ENCODE data around the gene FER1L5. TPM values are rescaled to one million over a fixed set of nuclear protein-coding genes. Genes with fewer than 3 reads are reported as not detected.

FER1L5 gene
- total RNA-seq (2021) (1.2 TPM in 2 replicates), Bru-seq, nascent RNA (percentile 41 among the genes with signal in this experiment), BruChase-seq, experiment 1, labeled RNA remaining after a 2-hour chase (percentile 37 among the genes with signal in this experiment), BruChase-seq, experiment 2, labeled RNA remaining after a 6-hour chase (percentile 42 among the genes with signal in this experiment)
- long read RNA-seq, partial matches to known transcripts, result 0 of 1 reads
- long read RNA-seq, other reads (novel, unspliced or antisense), result 1 of 1 reads

DNA sequence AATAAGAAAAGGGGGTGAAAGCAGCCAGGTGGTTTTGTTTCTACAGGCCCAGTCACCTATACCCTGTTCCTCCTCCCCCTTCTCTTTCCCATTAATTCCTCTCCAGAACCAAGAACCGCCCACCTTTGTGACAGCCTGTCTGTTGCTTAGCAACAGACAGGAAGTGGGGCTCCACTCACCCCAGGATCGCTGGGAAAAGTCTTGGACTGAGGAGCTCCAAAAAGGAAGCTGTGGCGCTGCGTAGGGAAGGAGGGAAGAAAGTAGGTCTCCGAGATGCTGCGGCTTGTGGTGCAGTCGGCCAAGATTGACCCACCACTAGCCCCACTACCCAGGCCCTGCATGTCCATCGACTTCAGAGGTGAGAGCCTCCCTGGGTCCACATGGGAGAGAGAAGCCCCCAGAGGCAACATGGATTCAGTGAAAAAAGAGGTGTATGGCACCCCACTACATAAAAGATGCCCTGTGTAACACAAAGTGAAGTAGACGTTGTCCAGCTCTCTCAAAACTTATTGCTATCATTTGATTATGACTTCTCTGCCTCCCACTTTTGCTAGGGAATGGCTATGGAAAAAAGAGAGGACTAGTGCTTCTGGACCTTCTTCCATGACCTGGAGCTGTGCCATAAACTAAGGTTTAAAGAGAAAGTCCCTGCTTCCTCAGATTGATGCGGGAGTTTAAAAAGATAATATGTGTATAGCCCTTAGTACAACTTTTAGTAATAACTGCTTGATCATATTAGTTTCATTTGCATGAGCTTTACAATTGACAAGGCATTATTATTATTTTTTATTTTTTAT is at the start of gene FER1L5:
Gene FER1L5, plus strand, starts transcription at position 201 of the 797 bp plus-strand sequence. Its CDS starts 73 bp downstream, at position 274.
- Histone ChIP-seq H3K9me3 (ENCODE audit: low read depth, low read length, poor library complexity, severe bottlenecking) (no peaks in the 10 kb centered on the region), H3K4me3 (ENCODE audit: low read depth, low read length, poor library complexity, severe bottlenecking) (peak within 1 kb of the TSS; percentile 38), H3K4me1 (ENCODE audit: insufficient read depth, low read length, poor library complexity, severe bottlenecking) (peaks cover 7% of the 10 kb centered on the region), H3K27me3 (replicated peaks; ENCODE audit: insufficient read depth, low read depth, low read length, poor library complexity) (no peaks in the 10 kb centered on the region), H3K36me3 (ENCODE audit: insufficient read depth, low read length, poor library complexity, severe bottlenecking) (no peaks in the 10 kb centered on the region), H3K27ac (ENCODE audit: low read depth, low read length, poor library complexity, severe bottlenecking) (peak within 1 kb of the TSS; percentile 70)
- BruUV-seq (replicated peaks), result TSS peak; percentile 90
- ChIA-PET POLR2A (ENCODE audit: low non-redundant PET) (no interaction called here), CTCF (no interaction called here)
- intact Hi-C loops (cut with micrococcal nuclease; ENCODE audit: unreplicated experiment), result no loop called here
- peak; percentile 86 for DNase-seq (ENCODE audit: low spot score)
- TF ChIP-seq, protein P1, sequence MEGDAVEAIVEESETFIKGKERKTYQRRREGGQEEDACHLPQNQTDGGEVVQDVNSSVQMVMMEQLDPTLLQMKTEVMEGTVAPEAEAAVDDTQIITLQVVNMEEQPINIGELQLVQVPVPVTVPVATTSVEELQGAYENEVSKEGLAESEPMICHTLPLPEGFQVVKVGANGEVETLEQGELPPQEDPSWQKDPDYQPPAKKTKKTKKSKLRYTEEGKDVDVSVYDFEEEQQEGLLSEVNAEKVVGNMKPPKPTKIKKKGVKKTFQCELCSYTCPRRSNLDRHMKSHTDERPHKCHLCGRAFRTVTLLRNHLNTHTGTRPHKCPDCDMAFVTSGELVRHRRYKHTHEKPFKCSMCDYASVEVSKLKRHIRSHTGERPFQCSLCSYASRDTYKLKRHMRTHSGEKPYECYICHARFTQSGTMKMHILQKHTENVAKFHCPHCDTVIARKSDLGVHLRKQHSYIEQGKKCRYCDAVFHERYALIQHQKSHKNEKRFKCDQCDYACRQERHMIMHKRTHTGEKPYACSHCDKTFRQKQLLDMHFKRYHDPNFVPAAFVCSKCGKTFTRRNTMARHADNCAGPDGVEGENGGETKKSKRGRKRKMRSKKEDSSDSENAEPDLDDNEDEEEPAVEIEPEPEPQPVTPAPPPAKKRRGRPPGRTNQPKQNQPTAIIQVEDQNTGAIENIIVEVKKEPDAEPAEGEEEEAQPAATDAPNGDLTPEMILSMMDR (conservative IDR thresholded peaks at IDR 0.05; ENCODE audit: low read depth, low read length), result no peak
- no peak for TF ChIP-seq EZH2 (IDR thresholded peaks at IDR 0.05; ENCODE audit: borderline replicate concordance, low read depth, low read length, poor library complexity, severe bottlenecking)

- POLR2A ChIA-PET (ENCODE audit: low non-redundant PET), result interaction anchor here (0.6 kb wide), 2 partner anchors 27 to 94 kb away, joined by 3 read pairs; no protein-coding TSS in a partner anchor
- H3K4me3 ChIP-seq (ENCODE audit: low read depth, low read length, poor library complexity, severe bottlenecking), result no peak overlapping the region
- no peak for DNase-seq (ENCODE audit: low spot score)
- no TSS peak for BruUV-seq (replicated peaks)
- peaks cover 65% of the 10 kb centered on the region for H3K36me3 ChIP-seq (ENCODE audit: insufficient read depth, low read length, poor library complexity, severe bottlenecking)
- TF ChIP-seq, protein P1 (conservative IDR thresholded peaks at IDR 0.05; ENCODE audit: low read depth, low read length), result no peak
- intact Hi-C loops (cut with micrococcal nuclease; ENCODE audit: unreplicated experiment), result no loop called here
- no peaks in the 10 kb centered on the region for H3K4me1 ChIP-seq (ENCODE audit: insufficient read depth, low read length, poor library complexity, severe bottlenecking)
- no peaks in the 10 kb centered on the region for H3K27me3 ChIP-seq (replicated peaks; ENCODE audit: insufficient read depth, low read depth, low read length, poor library complexity)
- no peak overlapping the region for H3K27ac ChIP-seq (ENCODE audit: low read depth, low read length, poor library complexity, severe bottlenecking)
- CTCF ChIA-PET, result no interaction called here
- no peaks in the 10 kb centered on the region for H3K9me3 ChIP-seq (ENCODE audit: low read depth, low read length, poor library complexity, severe bottlenecking)
These were observed 48.3 kb upstream of the FER1L5 start for GRCh38 chr2:96594282-96594681.

GRCh38 chr2:96594691-96595152 is 47.8 kb upstream of the FER1L5 start:
- H3K27me3 ChIP-seq (replicated peaks; ENCODE audit: insufficient read depth, low read depth, low read length, poor library complexity), result no peaks in the 10 kb centered on the region
- POLR2A ChIA-PET (ENCODE audit: low non-redundant PET), result interaction anchor here (0.6 kb wide), 1 partner anchor 13 kb away, joined by 3 read pairs; no protein-coding TSS in a partner anchor
- no peak overlapping the region for H3K27ac ChIP-seq (ENCODE audit: low read depth, low read length, poor library complexity, severe bottlenecking)
- peaks cover 69% of the 10 kb centered on the region for H3K36me3 ChIP-seq (ENCODE audit: insufficient read depth, low read length, poor library complexity, severe bottlenecking)
- BruUV-seq (replicated peaks), result no TSS peak
- TF ChIP-seq, protein P1 (conservative IDR thresholded peaks at IDR 0.05; ENCODE audit: low read depth, low read length), result no peak
- no peak for TF ChIP-seq EZH2 (IDR thresholded peaks at IDR 0.05; ENCODE audit: borderline replicate concordance, low read depth, low read length, poor library complexity, severe bottlenecking)
- H3K4me3 ChIP-seq (ENCODE audit: low read depth, low read length, poor library complexity, severe bottlenecking), result no peak overlapping the region
- H3K4me1 ChIP-seq (ENCODE audit: insufficient read depth, low read length, poor library complexity, severe bottlenecking), result no peaks in the 10 kb centered on the region
- intact Hi-C loops (cut with micrococcal nuclease; ENCODE audit: unreplicated experiment), result no loop called here
- H3K9me3 ChIP-seq (ENCODE audit: low read depth, low read length, poor library complexity, severe bottlenecking), result no peaks in the 10 kb centered on the region
- CTCF ChIA-PET, result no interaction called here
- DNase-seq (ENCODE audit: low spot score), result no peak
